IgD-negative memory B cell (primary cell): ENCODE measurements around the gene CELA2B. TPM values are rescaled to one million over a fixed set of nuclear protein-coding genes. Genes with fewer than 3 reads are reported as not detected.
"Not testable (repeated sequence)": the region's sequence is repeated elsewhere in the genome, so short reads cannot be mapped to it uniquely, and the experiment has no call there.

Experiments used
- H3K27ac Mint-ChIP-seq, 3 donors: one replicate each; pipeline ENCODE4 v1.8.0; 2020 to 2022; ENCODE audit warnings: mild to moderate bottlenecking in 3 of 3, mixed read lengths in 3 of 3, moderate library complexity in 1 of 3
- H3K27me3 Mint-ChIP-seq: one replicate; pipeline ENCODE4 v1.8.0; 2021; ENCODE audit warnings: mixed read lengths
- H3K36me3 Mint-ChIP-seq: one replicate; pipeline ENCODE4 v1.8.0; 2020; ENCODE audit warnings: mild to moderate bottlenecking, mixed read lengths
- H3K4me1 Mint-ChIP-seq, 3 donors: one replicate each; pipeline ENCODE4 v1.8.0; 2020 to 2022; ENCODE audit warnings: mixed read lengths in 3 of 3, mild to moderate bottlenecking in 1 of 3
- H3K4me3 Mint-ChIP-seq, 4 donors: one replicate each; pipeline ENCODE4 v1.8.0; 2020 to 2022; ENCODE audit warnings: mild to moderate bottlenecking in 4 of 4, mixed read lengths in 4 of 4, moderate library complexity in 3 of 4
- H3K9me3 Mint-ChIP-seq, 3 donors: one replicate each; pipeline ENCODE4 v1.8.0; 2020 to 2021; ENCODE audit warnings: mixed read lengths in 3 of 3, mild to moderate bottlenecking in 1 of 3
- polyA plus RNA-seq: library from polyadenylated mRNA; unstranded; fragments of 300-500 nt; fragmentation: Illumina TruSeq; gene quantifications from one replicate; pipeline ENCODE4 v1.2.3, GENCODE V29; 2021

Gene CELA2B
- polyA plus RNA-seq, 1 donor from 2014 or later = not detected

DNA sequence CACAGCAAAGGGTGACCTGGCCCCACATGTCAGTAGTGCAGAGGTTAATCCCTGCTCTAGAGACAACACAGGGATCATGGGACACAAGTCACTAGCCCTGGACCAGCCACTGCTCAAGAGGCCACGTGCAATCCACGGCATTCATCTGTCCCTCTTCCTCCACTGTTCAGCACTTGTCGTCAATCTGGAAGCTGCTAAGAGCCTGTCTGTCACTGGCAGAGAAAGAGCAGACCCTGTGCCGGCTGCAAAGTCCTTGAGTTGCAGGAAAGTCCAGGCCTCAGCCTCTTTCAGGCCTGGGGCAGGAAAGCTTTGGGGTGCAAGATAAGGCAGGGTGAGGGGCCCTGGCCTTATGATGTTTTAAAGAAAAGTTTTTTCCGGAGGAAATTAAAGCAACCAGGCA lies 16.7 kb downstream of the CELA2B start:
- H3K4me1 Mint-ChIP-seq = no peaks in the 10 kb centered on the region
- no peaks in the 10 kb centered on the region for H3K9me3 Mint-ChIP-seq
- no peak overlapping the region for H3K27ac Mint-ChIP-seq
- H3K27me3 Mint-ChIP-seq = no peaks in the 10 kb centered on the region
- H3K36me3 Mint-ChIP-seq = peaks cover 9% of the 10 kb centered on the region
- no peak overlapping the region for H3K4me3 Mint-ChIP-seq

DNA sequence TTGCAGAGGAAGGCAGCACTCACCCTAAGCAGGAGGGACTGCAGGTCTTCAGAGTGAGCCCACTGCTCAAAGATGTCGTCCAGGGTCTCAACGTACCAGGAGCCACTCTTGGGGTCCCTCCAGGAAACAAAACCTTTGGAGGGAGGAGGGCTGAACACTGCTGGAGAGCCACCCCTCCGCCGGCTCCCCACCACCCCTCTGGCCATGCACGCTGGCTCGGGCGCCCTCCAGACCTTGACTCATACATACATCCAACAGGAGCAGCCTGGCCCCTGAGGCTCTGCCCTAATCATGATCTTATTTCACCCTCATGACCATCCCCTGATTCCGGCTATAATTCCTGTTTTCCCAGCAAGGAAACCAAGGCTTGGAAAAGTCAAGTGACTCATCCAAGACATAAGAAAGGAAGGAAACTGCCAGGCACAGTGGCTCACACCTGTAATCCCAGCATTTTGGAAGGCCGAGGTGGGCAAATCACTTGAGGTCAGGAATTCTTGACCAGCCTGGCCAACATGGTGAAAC lies 18.0 kb downstream of the CELA2B start:
- Mint-ChIP-seq H3K36me3 (peaks cover 12% of the 10 kb centered on the region), H3K9me3 (no peaks in the 10 kb centered on the region), H3K27ac (no peak overlapping the region), H3K27me3 (no peaks in the 10 kb centered on the region), H3K4me3 (no peak overlapping the region), H3K4me1 (no peaks in the 10 kb centered on the region)

DNA sequence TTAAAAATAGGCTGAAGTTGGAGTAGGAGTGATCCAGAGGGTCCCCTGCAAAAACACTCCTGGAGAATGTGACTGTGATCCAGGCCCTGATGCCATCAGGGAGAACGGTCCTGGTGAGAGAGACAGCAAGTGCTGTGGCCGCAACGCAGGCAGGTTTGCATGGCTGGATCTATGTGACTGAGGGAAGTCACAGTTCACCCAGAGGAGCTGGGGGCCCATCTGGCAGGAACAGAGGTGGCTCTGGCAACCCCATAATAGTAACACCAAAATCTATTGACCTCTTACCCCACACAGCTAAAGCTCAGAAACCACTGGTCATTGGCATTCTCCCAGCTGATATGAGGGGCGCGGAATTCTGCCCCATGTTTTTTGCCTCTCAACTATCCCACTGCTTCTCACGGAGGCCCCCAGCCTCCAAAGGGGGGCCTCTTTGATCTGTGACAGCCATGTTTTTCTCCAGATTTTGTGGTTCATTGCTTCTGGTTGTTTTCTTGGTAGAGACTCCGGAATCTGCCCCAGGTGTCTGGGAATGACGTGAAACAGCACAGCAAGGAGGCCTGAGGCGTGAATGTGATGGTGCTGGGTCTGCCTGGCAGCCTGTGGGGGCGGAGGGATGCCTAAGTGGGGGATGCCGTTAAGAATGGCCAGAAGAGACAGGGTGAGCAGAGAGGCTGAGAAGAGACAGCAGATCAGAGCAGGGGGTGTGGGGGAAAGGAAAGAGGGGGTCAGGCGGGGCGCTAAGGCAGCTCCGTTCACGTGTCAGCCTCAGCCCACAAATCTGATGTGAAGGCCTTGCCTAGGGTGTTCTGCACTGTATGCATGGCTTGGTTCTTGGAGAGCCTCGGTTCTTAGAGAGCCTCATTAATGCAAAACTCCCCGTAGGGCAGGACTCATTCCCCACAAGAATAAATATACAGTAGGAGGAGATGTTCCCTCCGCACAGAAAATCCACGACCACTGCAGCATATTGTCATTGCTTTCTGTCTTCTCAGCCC lies 24.6 kb downstream of the CELA2B start:
- H3K27ac Mint-ChIP-seq = no peak overlapping the region
- H3K36me3 Mint-ChIP-seq = peaks cover 12% of the 10 kb centered on the region
- H3K4me1 Mint-ChIP-seq = no peaks in the 10 kb centered on the region
- H3K27me3 Mint-ChIP-seq = no peaks in the 10 kb centered on the region
- H3K9me3 Mint-ChIP-seq = no peaks in the 10 kb centered on the region
- H3K4me3 Mint-ChIP-seq = no peak overlapping the region

DNA sequence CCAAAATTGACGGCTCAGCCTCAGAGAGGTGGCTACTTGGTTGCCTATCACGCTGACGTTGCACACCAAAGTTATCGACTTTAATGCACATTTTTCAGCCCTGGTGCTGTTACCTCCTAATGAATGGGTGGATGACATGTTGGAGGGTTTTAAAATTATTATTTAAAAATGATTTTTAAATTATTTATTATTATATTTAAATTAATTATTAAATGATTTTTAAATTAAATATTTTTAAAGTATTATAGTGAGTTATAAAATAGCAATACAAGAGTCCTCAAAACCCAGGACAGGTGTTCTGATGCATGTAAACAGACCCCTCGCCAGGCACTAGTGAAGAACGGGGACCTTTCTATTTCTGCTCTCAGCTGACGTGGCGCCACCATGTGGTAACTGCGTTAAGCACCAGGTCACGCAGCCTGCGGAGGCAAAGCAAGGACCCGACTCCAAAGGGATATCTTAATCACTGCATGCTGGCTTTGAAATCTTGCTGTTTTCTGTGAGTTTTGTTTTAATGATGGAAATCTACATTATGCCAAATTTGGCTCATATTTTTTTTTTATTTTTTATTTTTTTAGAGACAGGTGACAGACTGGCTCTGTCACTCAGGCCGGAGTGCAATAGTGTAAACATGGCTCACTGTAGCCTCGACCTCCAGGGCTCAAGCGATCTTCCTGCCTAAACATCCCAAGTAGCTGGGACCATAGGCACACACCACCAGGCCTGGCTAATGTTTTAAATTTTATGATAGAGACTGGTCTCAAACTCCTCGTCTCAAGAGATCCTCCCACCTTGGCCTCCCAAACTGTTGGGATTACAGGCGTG lies 25.5 kb downstream of the CELA2B start:
- Mint-ChIP-seq H3K4me1 (no peaks in the 10 kb centered on the region), H3K27ac (no peak overlapping the region), H3K36me3 (peaks cover 10% of the 10 kb centered on the region), H3K4me3 (no peak overlapping the region), H3K27me3 (no peaks in the 10 kb centered on the region), H3K9me3 (no peaks in the 10 kb centered on the region)

DNA sequence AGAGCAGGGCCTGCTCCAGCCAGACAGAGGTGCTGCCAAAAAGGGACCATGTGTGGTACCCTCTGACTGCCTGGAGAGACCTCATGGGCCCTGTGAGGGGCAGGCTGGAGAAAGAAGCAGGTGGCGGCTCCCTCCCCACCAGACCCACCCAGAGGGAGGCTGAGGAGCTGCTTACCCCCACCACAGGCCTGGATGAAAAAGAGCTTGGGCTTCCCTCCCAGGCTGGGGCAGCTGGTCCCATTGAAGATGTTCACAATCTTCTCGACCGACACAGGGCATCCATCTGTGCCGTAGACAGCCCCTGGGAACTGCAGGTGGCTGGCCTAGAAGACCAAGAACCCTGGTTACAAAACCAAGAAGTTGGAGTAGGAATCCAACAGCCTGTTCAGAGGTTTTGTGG lies 28.5 kb downstream of the CELA2B start:
- Mint-ChIP-seq H3K27ac (peak overlapping the region in 1 of 3 donors; percentile 31), H3K4me1 (peaks cover 1 to 6% (median 4%) of the 10 kb centered on the region in 3 donors), H3K36me3 (peaks cover 2% of the 10 kb centered on the region), H3K27me3 (no peaks in the 10 kb centered on the region), H3K9me3 (no peaks in the 10 kb centered on the region), H3K4me3 (no peak overlapping the region)

DNA sequence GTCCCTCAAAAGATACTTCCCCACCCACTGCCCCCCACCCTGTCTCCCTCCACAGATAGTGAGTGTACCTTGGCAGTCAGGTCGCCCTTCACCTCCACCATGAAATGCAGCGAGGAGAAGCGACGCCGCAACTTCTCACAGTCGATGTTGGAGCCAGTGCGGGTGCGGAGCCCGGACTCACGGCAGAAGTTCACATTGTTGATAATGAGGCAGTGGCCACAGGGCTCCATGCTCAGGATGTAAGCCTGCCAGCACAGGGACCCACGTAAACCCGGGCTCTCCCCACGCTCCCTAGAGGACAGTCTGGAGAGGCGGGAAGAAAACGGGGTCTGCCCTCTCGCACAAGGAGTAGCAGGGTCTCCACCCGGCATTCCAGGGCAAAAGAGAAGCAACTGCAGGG lies 30.9 kb downstream of the CELA2B start:
- H3K27me3 Mint-ChIP-seq = no peaks in the 10 kb centered on the region
- H3K4me3 Mint-ChIP-seq = no peak overlapping the region
- peaks cover 8% of the 10 kb centered on the region for H3K36me3 Mint-ChIP-seq
- H3K9me3 Mint-ChIP-seq = no peaks in the 10 kb centered on the region
- no peak overlapping the region for H3K27ac Mint-ChIP-seq
- H3K4me1 Mint-ChIP-seq = peaks cover 3 to 10% (median 9%) of the 10 kb centered on the region in 3 donors

DNA sequence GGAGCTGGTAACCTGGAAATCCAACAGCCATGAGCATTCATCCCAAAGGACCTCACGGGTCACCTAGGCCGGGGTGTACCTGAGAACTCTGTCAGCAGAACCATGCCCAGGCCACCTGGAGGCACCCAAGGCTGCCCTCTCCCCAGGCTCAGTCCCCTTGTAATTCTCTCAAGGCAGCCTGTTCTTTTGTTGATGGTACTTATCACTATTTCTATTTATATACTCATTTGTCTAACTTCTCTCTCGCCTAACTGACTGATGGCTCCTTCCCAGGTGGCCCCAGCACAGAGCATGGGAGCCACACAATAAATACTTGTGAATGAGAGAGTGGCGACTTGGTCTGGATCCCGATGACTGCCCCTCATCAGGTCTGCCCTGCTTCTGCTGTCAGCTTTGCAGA lies 31.4 kb downstream of the CELA2B start:
- H3K36me3 Mint-ChIP-seq = peaks cover 8% of the 10 kb centered on the region
- no peak overlapping the region for H3K27ac Mint-ChIP-seq
- no peaks in the 10 kb centered on the region for H3K27me3 Mint-ChIP-seq
- no peaks in the 10 kb centered on the region for H3K9me3 Mint-ChIP-seq
- no peak overlapping the region for H3K4me3 Mint-ChIP-seq
- H3K4me1 Mint-ChIP-seq = peaks cover 3 to 10% (median 9%) of the 10 kb centered on the region in 3 donors

DNA sequence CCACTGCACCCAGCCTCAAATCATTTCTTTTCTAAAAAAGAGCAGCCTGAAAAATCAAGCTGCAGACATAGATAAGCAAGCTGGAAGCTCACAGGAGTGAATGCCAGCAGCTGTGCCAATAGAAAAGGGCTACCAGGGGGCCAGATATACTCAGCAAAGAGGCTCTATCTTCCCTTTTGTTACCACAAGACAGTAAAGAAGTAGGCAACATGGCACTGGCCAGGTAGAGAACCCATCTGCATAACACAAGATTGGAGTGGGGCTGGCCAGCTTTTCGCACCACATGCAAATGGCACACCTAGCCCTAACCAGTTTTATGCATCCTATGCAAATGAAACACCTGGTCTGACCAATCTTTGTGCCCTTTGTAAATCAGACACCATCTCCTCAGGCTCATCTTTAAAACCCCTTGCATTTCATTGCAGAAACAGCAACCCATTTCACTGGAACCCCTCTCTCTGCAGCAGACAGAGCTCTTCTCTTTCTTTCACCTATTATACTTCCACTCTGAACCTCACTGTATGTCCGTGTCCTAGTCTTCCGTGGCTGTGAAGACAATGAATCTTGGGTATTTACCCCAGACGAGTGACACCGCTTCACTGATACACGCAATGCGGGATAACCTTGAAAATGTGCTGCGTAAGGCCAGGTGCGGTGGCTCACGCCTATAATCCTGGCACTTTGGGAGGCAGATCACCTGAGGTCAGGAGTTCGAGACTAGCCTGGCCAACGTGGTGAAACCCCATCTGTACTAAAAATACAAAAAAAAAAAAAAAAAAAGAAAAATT lies 33.0 kb downstream of the CELA2B start:
- Mint-ChIP-seq H3K36me3 (peaks cover 8% of the 10 kb centered on the region), H3K4me1 (peaks cover 3 to 10% (median 9%) of the 10 kb centered on the region in 3 donors), H3K27ac (no peak overlapping the region), H3K27me3 (no peaks in the 10 kb centered on the region), H3K9me3 (no peaks in the 10 kb centered on the region), H3K4me3 (no peak overlapping the region)

DNA sequence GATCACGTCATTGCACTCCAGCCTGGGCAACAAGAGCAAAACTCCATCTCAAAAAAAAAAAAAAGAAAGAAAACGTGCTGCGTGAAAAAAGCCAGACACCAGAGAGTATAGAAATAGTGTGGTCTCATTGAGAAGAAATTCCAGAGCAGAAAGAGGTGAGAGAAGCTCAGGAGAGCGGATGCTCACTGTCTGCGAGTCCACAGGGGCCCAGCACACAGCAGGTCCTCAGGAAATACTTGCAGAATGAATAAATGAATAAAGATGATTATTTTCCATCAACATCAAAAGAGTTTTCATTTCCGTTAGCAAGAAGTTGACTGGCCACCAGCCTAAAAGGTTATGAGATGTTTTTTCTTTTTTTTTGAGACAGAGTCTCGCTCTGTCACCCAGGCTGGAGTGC lies 33.7 kb downstream of the CELA2B start:
- Mint-ChIP-seq H3K27me3 (no peaks in the 10 kb centered on the region), H3K4me3 (no peak overlapping the region), H3K36me3 (peaks cover 8% of the 10 kb centered on the region), H3K27ac (no peak overlapping the region), H3K4me1 (peaks cover 3 to 12% (median 10%) of the 10 kb centered on the region in 3 donors), H3K9me3 (no peaks in the 10 kb centered on the region)

DNA sequence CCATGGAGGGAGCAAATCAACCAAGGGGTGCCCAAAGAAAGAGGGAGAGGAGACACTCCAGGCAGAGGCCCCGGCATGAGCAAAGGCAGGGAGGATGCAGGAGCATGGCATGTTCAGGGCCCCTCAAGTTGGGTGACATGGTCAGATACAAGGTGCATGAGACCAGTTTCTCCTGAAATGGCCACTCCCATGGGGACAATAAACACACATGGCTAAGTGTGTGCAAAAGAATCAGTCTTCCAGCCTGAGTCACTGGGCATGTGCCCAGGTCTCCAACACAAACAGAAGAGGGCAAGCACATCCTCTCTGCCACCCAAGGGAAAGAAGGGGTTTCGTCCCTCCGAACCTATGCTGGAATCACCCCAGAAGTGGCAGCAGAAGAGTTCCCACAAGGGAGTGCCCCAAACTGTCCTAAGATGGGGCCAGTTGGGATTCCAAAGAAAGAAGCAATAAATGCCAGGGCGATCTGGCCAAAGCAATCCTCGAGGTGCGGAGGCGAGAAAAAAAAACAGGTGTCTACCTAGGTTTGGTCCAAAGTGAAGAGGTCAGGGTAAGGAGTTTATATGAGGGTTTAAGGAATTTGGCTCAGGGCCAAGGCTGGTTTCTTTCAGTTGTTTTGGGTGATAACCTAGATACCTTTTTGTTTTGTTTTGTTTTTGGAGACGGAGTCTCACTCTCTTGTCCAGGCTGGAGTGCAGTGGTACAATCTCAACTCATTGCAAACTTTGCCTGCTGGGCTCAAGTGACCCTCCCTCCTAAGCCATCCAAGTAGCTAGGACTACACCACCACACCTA lies 34.9 kb downstream of the CELA2B start:
- no peaks in the 10 kb centered on the region for H3K27me3 Mint-ChIP-seq
- H3K27ac Mint-ChIP-seq = no peak overlapping the region
- peaks cover 11 to 19% (median 18%) of the 10 kb centered on the region in 3 donors for H3K4me1 Mint-ChIP-seq
- H3K9me3 Mint-ChIP-seq = no peaks in the 10 kb centered on the region
- peak overlapping the region in 1 of 4 donors; percentile 43 for H3K4me3 Mint-ChIP-seq
- H3K36me3 Mint-ChIP-seq = peaks cover 8% of the 10 kb centered on the region

DNA sequence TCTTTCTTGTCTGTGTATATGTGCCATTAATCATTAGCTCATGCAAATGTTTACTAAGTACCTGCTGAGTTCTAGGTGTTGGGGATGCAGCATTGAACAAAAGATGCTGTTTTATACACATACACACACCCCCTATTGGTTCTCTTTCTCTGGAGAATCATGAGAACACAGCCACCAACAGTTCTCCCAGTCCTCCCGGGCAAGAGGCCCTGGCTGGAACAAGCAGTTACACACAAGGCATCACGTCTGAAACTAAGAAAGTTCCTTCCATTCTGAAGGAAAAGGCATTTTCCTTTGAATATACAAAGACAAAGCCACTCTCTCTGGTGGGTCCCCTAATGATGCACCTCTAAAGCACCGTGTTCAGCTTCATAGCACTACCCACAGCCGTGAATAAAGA lies 37.3 kb downstream of the CELA2B start:
- Mint-ChIP-seq H3K36me3 (peaks cover 8% of the 10 kb centered on the region), H3K27me3 (no peaks in the 10 kb centered on the region), H3K4me1 (peaks cover 17 to 25% (median 25%) of the 10 kb centered on the region in 3 donors), H3K9me3 (no peaks in the 10 kb centered on the region), H3K27ac (no peak overlapping the region), H3K4me3 (no peak overlapping the region)

DNA sequence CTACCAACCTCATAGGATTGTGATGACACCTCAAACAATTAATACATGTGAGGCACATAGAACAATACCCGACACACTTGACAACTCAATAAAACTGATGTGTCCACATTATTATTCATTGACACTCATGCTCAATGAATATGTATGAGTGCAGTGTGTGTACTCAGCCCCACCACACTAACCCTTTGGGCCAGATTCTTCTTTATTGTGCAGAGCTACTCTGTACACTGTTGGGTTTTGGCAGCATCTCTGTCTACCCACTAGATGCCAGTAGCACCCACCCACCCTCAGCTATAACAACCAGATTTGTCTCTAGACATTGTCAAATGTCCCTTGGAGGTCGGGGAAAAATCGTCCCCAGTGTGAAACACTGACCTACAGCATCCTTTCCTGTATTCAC lies 38.0 kb downstream of the CELA2B start:
- peaks cover 10% of the 10 kb centered on the region for H3K36me3 Mint-ChIP-seq

DNA sequence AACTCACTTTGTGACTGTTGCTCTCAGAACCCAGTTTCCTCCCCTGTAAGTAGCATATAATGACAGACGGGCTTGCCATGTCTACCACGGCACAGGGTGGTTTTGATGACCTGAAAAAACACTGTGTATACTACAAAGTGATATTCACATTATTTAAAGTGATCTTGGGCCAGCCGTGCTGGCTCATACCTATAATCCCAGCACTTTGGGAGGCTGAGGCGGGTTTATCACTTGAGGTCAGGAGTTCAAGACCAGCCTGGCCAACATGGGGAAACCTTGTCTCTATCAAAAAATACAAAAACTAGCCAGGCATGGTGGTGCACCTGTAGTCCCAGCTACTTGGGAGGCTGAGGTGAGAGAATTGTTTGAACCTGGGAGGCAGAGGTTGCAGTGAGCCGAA lies 38.7 kb downstream of the CELA2B start:
- H3K36me3 Mint-ChIP-seq, H3K4me3 Mint-ChIP-seq, H3K9me3 Mint-ChIP-seq, H3K27me3 Mint-ChIP-seq, H3K27ac Mint-ChIP-seq: not testable (repeated sequence)
- peaks cover 16 to 28% (median 27%) of the 10 kb centered on the region in 3 donors for H3K4me1 Mint-ChIP-seq

More for the DNA sequence above, 38.0 kb downstream of the CELA2B start:
- Mint-ChIP-seq H3K4me1 (peaks cover 17 to 28% (median 26%) of the 10 kb centered on the region in 3 donors), H3K27ac (no peak overlapping the region), H3K4me3 (no peak overlapping the region), H3K9me3 (no peaks in the 10 kb centered on the region), H3K27me3 (no peaks in the 10 kb centered on the region)
